GM12891 (cell line): ENCODE results near the gene NRXN2.

ENCODE experiments used
- POLR2A ChIP-seq: IDR thresholded peaks from 2 replicates; pipeline ENCODE4 v1.6.1; 2011; ENCODE audit warnings: low read depth, low read length, control low read depth
- POLR2AphosphoS5 ChIP-seq: IDR thresholded peaks from 2 replicates; pipeline ENCODE4 v1.6.1; 2011; ENCODE audit warnings: low read depth, low read length, control low read depth
- SPI1 ChIP-seq: IDR thresholded peaks from 2 replicates; pipeline ENCODE4 v1.6.1; 2011; ENCODE audit warnings: low read depth, low read length, control low read depth
- TAF1 ChIP-seq: IDR thresholded peaks from 2 replicates; pipeline ENCODE4 v1.6.1; 2011; ENCODE audit warnings: low read depth, low read length, control low read depth

- TF ChIP-seq TAF1 = no peak
- TF ChIP-seq POLR2AphosphoS5 = no peak
- TF ChIP-seq POLR2A = no peak
- TF ChIP-seq SPI1 = no peak
Measured at GRCh38 chr11:64753019-64753379, 30.0 kb upstream of the NRXN2 start.
